Measurements from ENCODE around the gene TMEM247. TPM values are rescaled to one million over a fixed set of nuclear protein-coding genes. Genes with fewer than 3 reads are reported as not detected.

Gene TMEM247
- total RNA-seq, 1 experiment from 2014 or later = not detected

DNA sequence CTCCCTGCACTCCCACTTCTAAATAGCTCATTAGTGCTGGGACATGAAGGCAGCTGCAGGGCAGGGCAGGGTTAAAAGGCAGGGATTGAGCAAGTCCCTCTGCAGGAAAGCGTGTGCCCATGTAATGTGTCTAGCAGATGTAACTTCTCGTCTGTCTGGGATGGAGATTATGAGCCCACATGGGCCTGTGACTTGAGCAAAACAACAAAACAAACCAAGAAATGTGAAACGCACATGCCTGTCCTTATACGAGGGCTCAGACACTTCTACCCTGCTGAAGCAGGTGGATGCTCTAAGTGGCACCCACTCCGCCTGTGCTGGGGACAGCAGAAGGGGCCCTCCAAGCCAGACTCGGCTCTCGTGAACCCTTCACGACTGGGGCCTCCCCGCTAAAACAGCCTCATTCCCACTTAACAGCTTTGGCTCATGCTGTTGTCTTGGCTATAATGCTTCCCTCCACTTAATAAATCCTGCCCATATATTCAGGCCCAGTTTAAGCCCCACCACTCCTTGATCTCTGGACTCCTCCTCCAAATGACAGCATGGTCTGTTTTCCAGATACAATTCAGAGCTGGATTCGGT, 40.9 kb downstream of the TMEM247 start:
- H3K27me3 Mint-ChIP-seq (ENCODE audit: low read depth) = no peaks in the 10 kb centered on the region

More for the DNA sequence above, 40.9 kb downstream of the TMEM247 start:
- no peak for DNase-seq
- Histone ChIP-seq H3K9ac (ENCODE audit: extremely low read depth, insufficient read length, low read length) (no peak overlapping the region), H4K20me1 (ENCODE audit: control insufficient read depth, insufficient read depth, insufficient read length) (no peaks in the 10 kb centered on the region), H4K5ac (ENCODE audit: insufficient read length, low read depth, low read length) (no peak overlapping the region), H3K27me3 (ENCODE audit: insufficient read depth, low read length) (no peaks in the 10 kb centered on the region), H3K14ac (ENCODE audit: insufficient read depth, low read length) (no peak overlapping the region; the same call in 1 of the 2 replicates), H3K4me1 (ENCODE audit: insufficient read depth, low read length) (no peaks in the 10 kb centered on the region; the same call in 1 of the 2 replicates), H2BK20ac (ENCODE audit: low read depth, low read length, poor library complexity, severe bottlenecking) (no peak overlapping the region), H3K4ac (ENCODE audit: low read depth, low read length) (no peak overlapping the region), H3K56ac (ENCODE audit: insufficient read length, low read depth, low read length) (no peak overlapping the region), H3K4me2 (ENCODE audit: insufficient read depth, insufficient read length, low read length) (no peak overlapping the region), H2AK5ac (ENCODE audit: insufficient read length, low read length) (no peak overlapping the region), H3K9me3 (ENCODE audit: control insufficient read depth, low read depth, low read length) (no peaks in the 10 kb centered on the region), H3K79me1 (ENCODE audit: insufficient read depth, low read depth, low read length, poor library complexity, severe bottlenecking) (no peaks in the 10 kb centered on the region), H2BK120ac (ENCODE audit: low read depth, low read length, poor library complexity, severe bottlenecking) (no peak overlapping the region), H3K23ac (ENCODE audit: insufficient read length, low read depth, low read length) (no peak overlapping the region), H2BK15ac (ENCODE audit: low read depth, low read length) (no peak overlapping the region), H4K8ac (replicated peaks; ENCODE audit: insufficient read length, low read depth, low read length) (no peak overlapping the region), H2AFZ (ENCODE audit: low read length) (no peak overlapping the region), H3T11ph (ENCODE audit: low read length) (no peak overlapping the region), H3K27ac (ENCODE audit: insufficient read length, low read depth, low read length) (no peak overlapping the region), H2BK5ac (ENCODE audit: insufficient read length, low read length) (no peak overlapping the region), H3K23me2 (ENCODE audit: insufficient read length, low read depth, low read length, poor library complexity, severe bottlenecking) (no peaks in the 10 kb centered on the region), H4K91ac (ENCODE audit: insufficient read length, low read depth, low read length) (no peak overlapping the region), H3K18ac (ENCODE audit: insufficient read length, low read depth, low read length) (no peak overlapping the region), H3K79me2 (ENCODE audit: insufficient read depth, low read length) (no peaks in the 10 kb centered on the region), H2BK12ac (ENCODE audit: insufficient read length, low read depth, low read length) (no peak overlapping the region)
- Mint-ChIP-seq H3K36me3 (ENCODE audit: insufficient read depth in 1 of 3, low read depth in 3 of 3) (no peaks in the 10 kb centered on the region), H3K27ac (no peak overlapping the region), H3K4me1 (no peaks in the 10 kb centered on the region), H3K9me3 (peaks cover 0 to 5% of the 10 kb centered on the region in 2 experiments; a peak in 3 of 5 replicates), H3K4me3 (no peak overlapping the region)
- TF ChIP-seq, protein P1, sequence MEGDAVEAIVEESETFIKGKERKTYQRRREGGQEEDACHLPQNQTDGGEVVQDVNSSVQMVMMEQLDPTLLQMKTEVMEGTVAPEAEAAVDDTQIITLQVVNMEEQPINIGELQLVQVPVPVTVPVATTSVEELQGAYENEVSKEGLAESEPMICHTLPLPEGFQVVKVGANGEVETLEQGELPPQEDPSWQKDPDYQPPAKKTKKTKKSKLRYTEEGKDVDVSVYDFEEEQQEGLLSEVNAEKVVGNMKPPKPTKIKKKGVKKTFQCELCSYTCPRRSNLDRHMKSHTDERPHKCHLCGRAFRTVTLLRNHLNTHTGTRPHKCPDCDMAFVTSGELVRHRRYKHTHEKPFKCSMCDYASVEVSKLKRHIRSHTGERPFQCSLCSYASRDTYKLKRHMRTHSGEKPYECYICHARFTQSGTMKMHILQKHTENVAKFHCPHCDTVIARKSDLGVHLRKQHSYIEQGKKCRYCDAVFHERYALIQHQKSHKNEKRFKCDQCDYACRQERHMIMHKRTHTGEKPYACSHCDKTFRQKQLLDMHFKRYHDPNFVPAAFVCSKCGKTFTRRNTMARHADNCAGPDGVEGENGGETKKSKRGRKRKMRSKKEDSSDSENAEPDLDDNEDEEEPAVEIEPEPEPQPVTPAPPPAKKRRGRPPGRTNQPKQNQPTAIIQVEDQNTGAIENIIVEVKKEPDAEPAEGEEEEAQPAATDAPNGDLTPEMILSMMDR (conservative IDR thresholded peaks at IDR 0.05) = no peak
- WGBS (ENCODE audit: extremely low coverage, insufficient read length, low lambda C conversion rate) = no CpG with 5 or more reads among the region's 10 CpGs

Measured in H9 (cell line).